GM19239 (cell line): ENCODE results near the gene ENGASE.

ENCODE experiments used
- DNase-seq: peaks from one replicate; pipeline ENCODE4 v3.0.0; 2011; ENCODE audit warnings: low spot score; ENCODE audit not compliant: insufficient read length
- FAIRE-seq: peaks from 2 replicates; lab custom pipeline; 2011; peaks lifted over from hg19 to GRCh38; lab: Jason Lieb, UNC

The ENGASE gene

DNA sequence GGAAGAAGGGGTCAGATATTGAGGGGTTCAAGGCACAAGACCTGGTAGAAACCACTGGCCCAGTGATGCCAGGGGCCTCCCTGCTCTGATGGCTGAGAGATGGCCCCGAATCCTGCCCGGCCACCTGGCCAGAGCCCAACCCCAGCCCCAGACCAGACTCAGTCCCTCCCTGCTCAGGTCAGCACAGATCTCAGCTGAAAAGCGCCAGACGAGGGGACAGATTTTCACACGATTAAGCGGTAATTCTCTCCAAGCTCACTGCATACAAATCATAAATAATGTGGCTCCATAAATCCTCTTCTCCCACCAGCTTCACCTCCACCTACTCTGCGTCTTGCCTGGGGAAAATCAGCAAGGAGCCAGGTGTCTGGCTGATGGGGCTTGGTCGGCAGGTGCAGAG is 57.1 kb downstream of the ENGASE start:
- no peak for DNase-seq
- FAIRE-seq, result no peak

DNA sequence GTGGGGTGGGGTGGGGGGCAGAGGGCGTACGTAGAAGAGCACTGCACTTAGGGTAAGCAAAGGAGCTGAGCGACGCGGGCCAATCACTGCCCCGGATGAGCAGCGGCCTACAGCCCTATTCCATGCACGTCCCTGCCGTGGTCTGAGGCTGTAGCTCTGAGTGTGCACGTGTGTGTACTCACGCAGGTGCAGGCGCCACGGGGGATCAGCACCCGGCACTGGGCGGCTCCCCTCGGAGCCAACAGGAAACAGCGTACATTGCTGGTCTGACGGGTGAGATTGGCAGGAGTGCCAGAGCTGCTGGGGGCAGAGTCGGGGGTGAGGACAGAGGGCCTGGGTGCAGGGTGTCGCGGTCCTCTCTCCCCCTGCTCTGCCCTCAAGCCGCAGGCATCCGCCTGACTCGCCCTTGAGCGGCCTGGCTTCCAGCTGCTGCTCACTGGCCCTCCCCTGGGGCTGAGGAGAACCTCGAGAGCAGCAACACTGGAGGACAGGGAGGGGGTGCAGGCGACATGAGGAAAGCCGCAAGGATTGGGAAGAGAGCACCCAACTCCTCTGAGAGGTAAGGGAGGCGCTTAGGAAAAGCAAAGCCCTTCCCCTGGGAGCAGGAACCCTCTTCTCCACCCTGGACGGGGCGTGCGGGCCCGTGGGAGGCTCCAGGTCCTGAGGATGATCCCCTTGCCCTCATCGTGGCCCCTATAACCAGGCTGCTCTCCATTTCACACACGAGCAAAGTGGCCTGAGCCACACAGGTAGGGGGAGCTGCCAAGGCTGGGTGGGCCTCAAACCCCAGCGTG is 57.8 kb downstream of the ENGASE start:
- FAIRE-seq (no peak), DNase-seq (no peak)

DNA sequence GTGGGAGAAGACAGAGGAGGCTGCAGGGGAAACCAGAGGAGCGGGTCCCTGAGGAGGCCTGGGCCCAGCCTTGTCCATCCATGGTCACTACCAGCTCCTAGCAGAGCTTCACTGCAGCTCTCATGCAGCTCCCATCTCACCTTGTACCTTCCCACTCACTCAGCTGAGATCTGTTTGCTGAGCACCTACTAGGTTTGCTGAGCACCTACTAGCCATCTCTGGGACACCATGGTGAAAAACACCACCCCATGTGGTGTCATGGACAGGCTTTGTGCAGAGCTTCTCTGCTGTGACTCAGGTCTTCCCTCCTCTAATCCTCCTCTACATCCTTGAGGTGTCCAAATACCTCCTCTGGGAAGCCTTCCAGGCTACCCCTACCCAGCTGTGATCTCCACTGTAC is 58.6 kb downstream of the ENGASE start:
- FAIRE-seq (no peak), DNase-seq (no peak)

DNA sequence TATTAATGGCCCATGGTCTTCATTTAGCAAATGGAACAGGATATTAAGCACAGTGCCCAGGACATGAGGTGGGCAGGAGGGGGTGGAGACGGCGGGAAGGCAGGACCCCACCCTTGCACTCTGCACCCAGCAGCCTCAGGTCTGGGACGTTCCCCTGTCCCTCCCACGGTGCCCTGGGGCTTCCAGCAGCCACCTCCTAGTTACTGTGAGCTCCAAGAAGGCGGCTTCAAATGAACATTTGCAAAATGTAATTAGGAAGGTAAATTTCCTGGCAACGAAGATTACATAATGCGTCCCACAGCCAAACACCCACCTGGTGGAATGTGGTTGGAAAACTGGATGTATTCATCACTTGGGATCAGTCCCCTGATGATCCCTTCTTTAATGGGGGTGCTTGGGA is 59.4 kb downstream of the ENGASE start:
- FAIRE-seq, result no peak

DNA sequence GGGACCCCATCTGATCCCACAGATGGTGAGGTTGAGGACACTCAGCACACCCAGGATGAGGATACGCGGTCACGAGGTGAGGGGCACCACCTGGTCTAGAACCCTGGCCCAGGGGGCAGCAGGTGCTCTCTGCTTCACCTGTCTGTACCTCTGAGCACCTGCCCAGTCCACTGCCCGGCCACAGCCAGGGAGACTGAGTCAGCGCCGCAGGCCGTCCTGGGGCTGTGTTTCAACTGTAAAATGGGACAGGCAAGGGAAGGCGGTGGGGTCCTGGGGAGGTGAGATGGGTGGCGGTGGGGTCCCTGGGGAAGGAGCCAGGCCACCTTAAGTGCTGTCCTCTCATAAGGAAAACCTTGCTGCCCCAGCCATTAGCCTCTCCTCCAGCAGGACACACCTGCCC is 60.4 kb downstream of the ENGASE start:
- DNase-seq, result no peak
- no peak for FAIRE-seq

More for the DNA sequence above, 59.4 kb downstream of the ENGASE start:
- DNase-seq, result no peak

DNA sequence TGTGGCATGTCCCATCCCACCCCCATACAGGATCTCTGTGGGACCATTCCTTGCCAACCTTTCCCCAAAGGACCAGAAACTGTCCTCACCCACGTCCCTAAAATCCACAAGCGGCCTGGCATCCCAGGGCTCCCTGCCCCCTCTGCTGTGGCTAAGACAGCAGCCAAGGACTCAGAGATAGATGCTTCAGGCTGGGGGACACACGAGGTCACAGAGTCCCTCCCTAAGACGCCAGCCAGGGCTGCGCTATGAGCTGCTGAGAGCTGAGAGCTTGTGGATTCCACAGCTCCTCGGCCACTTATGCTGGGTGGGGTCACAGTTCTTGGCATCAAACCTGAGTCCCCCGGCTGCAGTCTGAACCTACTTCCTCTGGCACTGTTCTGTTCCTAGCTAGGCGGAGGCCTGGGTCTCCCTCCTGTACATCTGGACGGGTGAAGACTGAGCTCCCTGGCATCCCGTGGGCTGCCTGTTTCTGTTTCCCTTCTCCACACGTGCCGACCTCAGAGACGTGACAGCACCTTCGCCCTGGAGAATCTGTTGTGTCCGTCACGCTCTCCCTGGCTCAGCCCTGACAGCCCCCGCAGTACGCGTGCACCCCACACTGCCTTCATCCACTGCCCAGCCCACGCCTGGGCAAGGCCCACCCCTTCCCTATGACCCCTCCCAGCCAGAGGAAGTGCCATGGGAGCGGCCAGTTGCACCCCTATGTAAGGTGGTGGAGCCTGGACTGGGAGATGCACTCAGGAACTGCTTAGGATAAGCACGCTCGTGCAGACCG is 61.2 kb downstream of the ENGASE start:
- DNase-seq, result no peak
- no peak for FAIRE-seq
